Subcutaneous adipose tissue (tissue), 4 donors: ENCODE measurements around the gene MCAM. TPM values are rescaled to one million over a fixed set of nuclear protein-coding genes. Genes with fewer than 3 reads are reported as not detected.

Source experiments
- total RNA-seq, 4 donors: library from RNA; depleted of rRNA; stranded (reverse); fragments of >200 nt; gene quantifications; one replicate each; pipeline ENCODE4 v1.1.0, GENCODE V29; 2016
- TF ChIP-seq, protein P1 (sequence below): fragments of 450-650 bp; IDR thresholded peaks from one replicate; pipeline ENCODE4 v1.5.1; 2016; ENCODE audit warnings: low read depth, mild to moderate bottlenecking, control low read depth, antibody characterized with exemption, moderate library complexity

MCAM gene
- total RNA-seq, 4 donors from 2014 or later = 655 to 1,853 (median 1,046) TPM

GRCh38 chr11:119309411-119309810 is 7.5 kb downstream of the MCAM start:
- TF ChIP-seq, protein P1, sequence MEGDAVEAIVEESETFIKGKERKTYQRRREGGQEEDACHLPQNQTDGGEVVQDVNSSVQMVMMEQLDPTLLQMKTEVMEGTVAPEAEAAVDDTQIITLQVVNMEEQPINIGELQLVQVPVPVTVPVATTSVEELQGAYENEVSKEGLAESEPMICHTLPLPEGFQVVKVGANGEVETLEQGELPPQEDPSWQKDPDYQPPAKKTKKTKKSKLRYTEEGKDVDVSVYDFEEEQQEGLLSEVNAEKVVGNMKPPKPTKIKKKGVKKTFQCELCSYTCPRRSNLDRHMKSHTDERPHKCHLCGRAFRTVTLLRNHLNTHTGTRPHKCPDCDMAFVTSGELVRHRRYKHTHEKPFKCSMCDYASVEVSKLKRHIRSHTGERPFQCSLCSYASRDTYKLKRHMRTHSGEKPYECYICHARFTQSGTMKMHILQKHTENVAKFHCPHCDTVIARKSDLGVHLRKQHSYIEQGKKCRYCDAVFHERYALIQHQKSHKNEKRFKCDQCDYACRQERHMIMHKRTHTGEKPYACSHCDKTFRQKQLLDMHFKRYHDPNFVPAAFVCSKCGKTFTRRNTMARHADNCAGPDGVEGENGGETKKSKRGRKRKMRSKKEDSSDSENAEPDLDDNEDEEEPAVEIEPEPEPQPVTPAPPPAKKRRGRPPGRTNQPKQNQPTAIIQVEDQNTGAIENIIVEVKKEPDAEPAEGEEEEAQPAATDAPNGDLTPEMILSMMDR = no peak

- TF ChIP-seq, protein P1 = no peak
These were observed 9.0 kb downstream of the MCAM start for GRCh38 chr11:119307974-119308373.

- TF ChIP-seq, protein P1 = no peak
These were observed 9.7 kb downstream of the MCAM start for GRCh38 chr11:119307219-119307618.

DNA sequence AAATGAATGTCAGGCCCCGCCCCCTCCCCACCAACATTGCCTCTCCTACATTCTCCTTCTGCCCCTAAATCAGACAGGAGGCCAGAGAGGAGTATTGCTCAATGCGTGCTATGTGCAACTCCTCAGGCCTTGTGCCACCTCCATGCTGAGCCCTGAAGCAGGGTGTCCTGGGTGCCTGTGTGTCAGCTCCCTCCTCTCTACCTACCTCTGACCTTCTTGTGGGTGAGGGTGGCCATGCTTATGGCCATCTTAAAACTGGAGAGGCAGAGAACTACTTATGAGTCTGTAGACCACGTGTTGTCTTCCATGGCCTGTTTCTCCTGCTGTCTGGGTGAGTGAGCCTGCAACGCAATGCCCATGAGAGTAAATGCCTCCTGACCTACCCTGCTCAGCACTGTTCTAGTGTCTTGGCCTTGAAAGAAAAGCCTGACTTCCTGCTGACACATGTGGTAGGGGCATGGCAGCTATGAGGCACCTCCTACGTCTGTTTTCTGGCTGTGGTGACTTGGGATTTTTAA is 10.5 kb downstream of the MCAM start:
- TF ChIP-seq, protein P1 = no peak

- TF ChIP-seq, protein P1 = no peak
These were observed 11.2 kb downstream of the MCAM start for GRCh38 chr11:119305556-119306372.

- TF ChIP-seq, protein P1 = no peak
These were observed 13.7 kb downstream of the MCAM start for GRCh38 chr11:119303227-119303718.

- TF ChIP-seq, protein P1 = no peak
These were observed 16.5 kb downstream of the MCAM start for GRCh38 chr11:119300198-119300964.
